AG10803 (cell line): ENCODE data around the gene PI4K2B.

ENCODE experiments used
- DNase-seq: peaks from one replicate; pipeline ENCODE4 v3.0.0; 2010; ENCODE audit warnings: low read depth
- H3K4me3 ChIP-seq: 2 replicates; pipeline ENCODE4 v1.5.1; 2011; ENCODE audit warnings: mild to moderate bottlenecking, low read length, control low read depth
- CTCF ChIP-seq: conservative IDR thresholded peaks from 2 replicates; pipeline ENCODE4 v1.5.1; 2011; ENCODE audit warnings: mild to moderate bottlenecking, low read length, control low read depth, inconsistent platforms

The PI4K2B gene

GRCh38 chr4:25233737-25234389, at the start of gene PI4K2B:
Gene PI4K2B, plus strand, starts transcription at chr4:25234033. Its CDS starts 131 bp downstream, at chr4:25234164.
- no peak for TF ChIP-seq CTCF
- peak within 1 kb of the TSS; percentile 91 for H3K4me3 ChIP-seq
- peak; percentile 71 for DNase-seq

GRCh38 chr4:25184056-25184455, 49.8 kb upstream of the PI4K2B start:
- no peak overlapping the region for H3K4me3 ChIP-seq
- DNase-seq: no peak
- TF ChIP-seq CTCF: no peak

GRCh38 chr4:25190407-25190806, 43.4 kb upstream of the PI4K2B start:
- no peak for TF ChIP-seq CTCF
- no peak for DNase-seq
- no peak overlapping the region for H3K4me3 ChIP-seq

- no peak overlapping the region for H3K4me3 ChIP-seq
- no peak for DNase-seq
- no peak for TF ChIP-seq CTCF
These were observed 35.1 kb upstream of the PI4K2B start for GRCh38 chr4:25198713-25199112.

GRCh38 chr4:25207997-25208396, 25.8 kb upstream of the PI4K2B start:
- no peak overlapping the region for H3K4me3 ChIP-seq
- TF ChIP-seq CTCF: no peak
- no peak for DNase-seq

- DNase-seq: no peak
- H3K4me3 ChIP-seq: no peak overlapping the region
- no peak for TF ChIP-seq CTCF
These were observed 24.1 kb upstream of the PI4K2B start for GRCh38 chr4:25209702-25210101.

- no peak for TF ChIP-seq CTCF
- DNase-seq: no peak
- no peak overlapping the region for H3K4me3 ChIP-seq
These were observed 22.1 kb upstream of the PI4K2B start for GRCh38 chr4:25211721-25212120.
